Activated CD4-positive, alpha-beta T cell treated with anti-CD3 and anti-CD28 coated beads, Interleukin-10, Interleukin-2, amounts not matched to agents 100 ng/mL and 50 ng/mL, durations not matched to agents 16 hours and 8 hours (primary cell): Measurements from ENCODE around the gene ZIC1.

Experiments used
- DNase-seq: peaks from one replicate; pipeline ENCODE4 v3.0.0-alpha.2; 2020

Gene ZIC1

DNA sequence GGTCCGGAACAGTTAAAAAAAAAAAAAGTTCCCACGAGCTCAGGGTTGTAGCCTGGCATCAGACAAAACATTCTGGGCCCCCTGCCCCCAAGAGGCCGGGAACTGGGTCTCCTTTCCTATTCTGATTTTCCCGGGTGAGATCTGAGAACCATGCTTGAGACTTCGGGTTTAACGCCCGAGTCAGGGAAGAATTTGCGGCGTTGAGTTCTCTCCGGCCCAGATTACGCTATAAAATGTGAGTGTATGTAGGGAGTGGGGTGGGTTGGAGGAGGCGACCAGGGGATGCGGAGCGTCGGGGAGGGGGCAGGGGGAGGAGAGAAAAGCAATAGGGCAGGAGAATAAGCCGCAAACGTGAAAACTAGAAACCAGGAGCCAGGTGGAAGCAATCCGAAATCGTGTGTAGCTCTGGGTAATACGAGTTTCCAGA lies 2.7 kb downstream of the ZIC1 start:
- no peak for DNase-seq

GRCh38 chr3:147412261-147412916 lies 3.2 kb downstream of the ZIC1 start:
- DNase-seq: no peak

DNA sequence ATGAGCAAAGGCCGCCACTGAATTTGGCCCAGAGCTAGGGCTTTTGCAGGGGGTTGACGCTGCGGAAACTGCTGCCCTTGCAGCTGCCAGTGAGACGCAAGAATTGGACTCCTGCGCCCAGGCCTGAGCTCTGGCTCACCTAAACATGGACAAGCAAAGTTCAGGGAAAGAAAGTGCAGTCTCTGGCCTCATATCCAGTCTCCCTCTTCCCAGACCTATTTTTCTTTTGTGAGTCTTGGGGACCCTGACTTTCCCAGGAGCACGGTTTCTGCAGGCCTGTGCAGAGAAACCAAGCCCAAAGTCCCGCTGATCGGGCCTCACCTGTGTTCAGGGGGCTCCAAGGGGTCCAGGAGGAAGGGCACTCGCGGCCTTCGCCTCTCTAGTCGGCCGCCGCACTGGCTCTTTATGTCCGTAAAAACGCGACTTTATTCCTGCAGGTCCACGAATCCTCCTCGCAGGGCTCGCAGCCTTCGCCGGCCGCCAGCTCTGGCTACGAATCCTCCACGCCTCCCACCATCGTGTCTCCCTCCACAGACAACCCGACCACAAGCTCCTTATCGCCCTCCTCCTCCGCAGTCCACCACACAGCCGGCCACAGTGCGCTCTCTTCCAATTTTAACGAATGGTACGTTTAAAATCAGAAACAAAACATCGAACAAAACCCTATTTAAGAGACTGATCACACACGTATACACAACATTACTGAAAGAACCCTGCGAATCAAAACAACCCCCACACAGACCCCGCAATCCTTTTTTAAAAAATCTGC lies 3.9 kb downstream of the ZIC1 start:
- no peak for DNase-seq

GRCh38 chr3:147413686-147414389 lies 4.7 kb downstream of the ZIC1 start:
- DNase-seq: no peak

- DNase-seq: no peak
Measured at GRCh38 chr3:147414390-147415138, 5.4 kb downstream of the ZIC1 start.

DNA sequence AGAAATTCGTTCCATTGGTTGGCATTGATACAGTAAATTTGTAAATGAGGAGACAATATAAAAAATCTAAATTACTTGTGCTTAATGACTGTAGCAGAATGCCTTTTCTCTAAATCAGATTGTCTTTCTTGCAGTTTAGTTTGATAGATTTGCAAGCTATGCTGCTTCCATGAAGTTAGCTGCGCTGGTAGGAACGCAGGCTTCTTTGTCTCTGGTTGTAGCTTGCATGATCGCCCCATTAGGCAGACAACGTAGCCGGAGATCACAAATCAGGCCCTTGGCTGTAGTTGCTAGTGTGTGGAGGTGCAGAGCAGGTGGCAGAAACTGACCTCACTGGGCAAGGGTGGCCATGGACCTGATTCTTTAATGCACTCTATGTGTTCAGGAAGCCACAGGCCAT lies 6.1 kb downstream of the ZIC1 start:
- DNase-seq: no peak

DNA sequence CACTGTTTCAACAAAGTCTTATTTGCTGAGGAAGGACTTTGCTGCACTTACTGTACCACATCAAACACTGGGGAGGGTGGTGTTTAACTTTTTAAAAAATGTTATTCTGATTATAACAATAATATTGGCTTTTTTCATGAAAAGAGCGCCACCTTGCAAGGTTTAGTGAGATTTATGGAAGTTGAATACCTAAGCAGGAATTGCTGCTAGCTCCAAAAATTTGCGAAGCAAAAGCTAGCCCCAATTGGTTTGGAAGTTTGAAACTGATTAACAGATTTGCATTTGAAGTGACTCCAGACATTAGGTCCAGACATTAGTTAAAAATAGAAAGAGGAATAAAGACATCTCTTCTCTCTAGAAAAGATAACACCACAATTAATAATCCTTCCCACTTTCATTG lies 6.7 kb downstream of the ZIC1 start:
- DNase-seq: no peak

DNA sequence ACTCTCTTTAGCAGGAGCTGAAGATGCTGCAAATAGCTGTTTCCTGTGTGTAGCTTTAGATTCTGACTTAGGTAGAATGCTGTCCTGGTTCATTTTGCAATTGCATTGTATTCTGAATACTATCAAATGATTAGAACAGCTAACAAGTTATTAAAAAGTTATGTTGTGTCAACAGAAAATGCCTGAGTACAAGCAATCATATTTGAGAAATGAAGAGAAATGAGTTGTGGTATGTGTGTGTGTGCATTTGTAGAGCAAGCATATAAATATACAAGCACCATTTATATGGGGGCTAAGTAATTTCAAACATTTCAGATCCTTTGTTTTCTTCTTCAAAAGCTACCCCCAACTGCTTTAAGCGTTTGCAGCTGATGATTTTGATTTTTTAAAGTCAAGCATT lies 7.8 kb downstream of the ZIC1 start:
- no peak for DNase-seq

DNA sequence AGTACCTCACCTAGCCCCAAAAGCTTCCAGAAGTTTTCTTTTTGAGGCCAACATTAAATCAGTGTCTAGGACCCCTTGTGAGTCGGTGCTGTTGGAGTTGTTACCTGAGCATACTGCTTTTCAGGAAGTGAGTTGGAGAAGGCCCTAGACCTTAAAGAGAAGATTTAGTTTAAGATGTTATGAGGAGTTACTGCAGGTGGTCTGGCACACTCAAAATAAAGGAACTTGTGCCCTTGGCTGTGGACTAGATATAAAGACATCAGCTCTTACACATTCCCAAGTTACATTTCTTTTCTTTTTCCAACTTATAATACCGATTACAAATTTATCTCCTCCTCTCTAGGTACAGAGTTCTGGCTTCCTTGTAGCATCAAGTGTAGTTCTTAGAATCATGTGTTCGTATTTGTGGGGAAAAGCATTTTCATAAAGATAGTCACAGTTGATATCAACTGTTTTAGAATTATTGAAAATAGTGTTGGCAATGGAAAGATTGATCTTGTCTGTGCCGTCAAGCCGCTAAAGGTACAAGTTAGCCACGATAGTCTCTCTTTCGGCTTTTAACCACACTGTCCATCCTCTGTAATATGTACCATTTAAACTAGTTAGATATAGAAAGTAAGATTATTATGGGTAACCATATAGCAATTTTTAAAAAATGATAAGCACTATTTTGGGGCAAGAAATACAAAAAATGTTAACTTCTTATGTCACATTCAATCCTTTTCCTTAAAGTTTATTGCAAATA lies 8.6 kb downstream of the ZIC1 start:
- no peak for DNase-seq

- no peak for DNase-seq
Measured at GRCh38 chr3:147418371-147418781, 9.2 kb downstream of the ZIC1 start.

DNA sequence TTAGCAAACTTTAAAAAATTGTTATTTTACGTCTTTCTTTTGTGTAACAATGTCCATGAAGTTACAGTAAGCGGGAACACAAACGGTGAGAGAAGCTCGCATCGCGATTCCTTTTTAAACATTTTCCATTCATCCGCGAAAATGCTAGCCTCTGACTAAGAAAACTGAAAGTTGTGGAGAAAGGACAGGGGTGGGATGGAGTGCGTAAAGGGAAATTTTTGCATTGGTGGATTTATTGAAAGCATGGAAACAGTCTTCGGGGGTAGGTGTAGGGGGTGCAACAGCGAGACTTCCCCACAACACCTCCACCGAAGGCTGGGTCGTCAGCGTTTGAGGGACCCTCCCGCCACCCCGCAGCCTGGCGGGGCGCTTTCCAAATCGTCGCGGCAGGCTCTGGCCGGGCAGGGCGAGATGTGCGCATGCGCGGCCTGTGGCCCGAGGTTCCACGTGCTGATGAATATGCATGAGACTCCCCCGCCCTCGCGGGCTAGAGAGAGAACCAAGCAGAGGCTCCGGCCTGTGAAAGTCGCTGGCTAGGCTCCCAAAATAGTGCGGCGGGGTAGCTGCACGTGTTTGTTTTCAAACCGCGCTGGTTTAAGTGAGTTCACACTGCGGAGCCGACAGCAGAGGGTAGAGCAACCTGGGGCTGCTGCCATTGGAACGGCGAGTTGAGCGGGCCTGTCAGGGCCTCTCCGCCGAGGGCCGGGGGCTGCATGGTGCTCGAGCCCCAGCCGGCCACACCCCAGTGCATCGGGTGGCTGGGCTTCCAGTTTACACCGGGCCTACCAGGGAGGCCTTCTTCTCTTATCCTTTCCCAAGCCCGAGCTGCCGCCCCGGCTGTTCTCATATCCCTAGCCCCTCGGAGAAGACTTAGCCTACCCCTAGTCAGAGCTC lies 9.9 kb downstream of the ZIC1 start:
- DNase-seq: peak; percentile 16

- DNase-seq: no peak
Measured at GRCh38 chr3:147419781-147420224, 10.6 kb downstream of the ZIC1 start.

DNA sequence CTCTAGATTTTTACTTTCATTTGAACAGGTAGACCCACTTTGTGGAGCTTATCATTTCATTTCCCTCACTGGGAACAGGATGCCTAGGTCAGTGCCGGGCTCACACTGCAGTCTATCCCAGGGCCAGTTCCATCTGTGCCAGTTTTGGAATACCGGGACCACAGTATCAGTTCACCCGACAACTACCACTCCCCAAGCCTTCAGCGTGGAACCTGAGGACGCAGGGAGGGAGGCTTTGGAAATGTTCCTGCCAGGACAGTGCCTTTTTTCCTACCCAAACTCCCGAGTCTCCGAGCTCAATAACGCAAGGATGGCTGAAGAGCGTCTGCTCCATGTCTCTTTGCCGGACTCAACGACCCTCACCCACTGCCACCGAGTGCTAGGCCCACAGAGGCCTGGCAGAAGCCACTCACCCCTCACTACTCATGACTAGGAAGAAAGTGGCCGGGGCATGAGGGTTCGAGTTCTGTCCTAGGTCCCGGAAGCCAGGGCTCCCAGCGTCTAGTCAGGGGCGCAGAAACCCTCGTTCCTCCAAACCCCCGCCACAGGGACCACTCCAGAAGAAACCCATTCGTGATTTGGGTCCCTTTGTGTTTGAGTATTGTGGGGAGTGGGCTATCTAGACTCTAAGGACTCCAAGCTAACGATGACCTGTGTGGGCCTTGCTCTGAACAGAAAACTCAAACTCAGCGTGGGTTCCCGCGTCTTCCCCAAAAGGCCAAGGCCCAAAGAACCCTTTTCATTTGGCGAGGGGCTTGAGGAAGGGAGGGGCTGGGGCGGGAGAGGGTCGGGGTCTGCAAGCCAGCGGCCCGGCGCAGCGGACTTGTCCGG lies 11.4 kb downstream of the ZIC1 start:
- DNase-seq: no peak

GRCh38 chr3:147421184-147421912 lies 12.2 kb downstream of the ZIC1 start:
- no peak for DNase-seq

- no peak for DNase-seq
Measured at GRCh38 chr3:147422196-147422595, 13.0 kb downstream of the ZIC1 start.

GRCh38 chr3:147422601-147423536 lies 13.7 kb downstream of the ZIC1 start:
- no peak for DNase-seq

DNA sequence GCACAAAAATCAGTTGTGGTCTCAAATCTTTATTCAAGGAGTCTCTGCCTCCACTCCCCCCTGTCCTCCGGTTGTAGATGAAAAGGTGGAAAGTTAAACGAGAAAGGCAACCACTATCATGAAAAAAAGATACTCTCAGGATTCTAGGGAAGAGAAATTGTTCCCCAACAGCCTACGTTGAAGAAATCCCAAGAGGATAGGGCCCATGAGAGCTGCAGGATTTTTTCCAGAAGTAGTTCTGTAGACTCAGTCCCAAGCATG lies 14.3 kb downstream of the ZIC1 start:
- DNase-seq: no peak

DNA sequence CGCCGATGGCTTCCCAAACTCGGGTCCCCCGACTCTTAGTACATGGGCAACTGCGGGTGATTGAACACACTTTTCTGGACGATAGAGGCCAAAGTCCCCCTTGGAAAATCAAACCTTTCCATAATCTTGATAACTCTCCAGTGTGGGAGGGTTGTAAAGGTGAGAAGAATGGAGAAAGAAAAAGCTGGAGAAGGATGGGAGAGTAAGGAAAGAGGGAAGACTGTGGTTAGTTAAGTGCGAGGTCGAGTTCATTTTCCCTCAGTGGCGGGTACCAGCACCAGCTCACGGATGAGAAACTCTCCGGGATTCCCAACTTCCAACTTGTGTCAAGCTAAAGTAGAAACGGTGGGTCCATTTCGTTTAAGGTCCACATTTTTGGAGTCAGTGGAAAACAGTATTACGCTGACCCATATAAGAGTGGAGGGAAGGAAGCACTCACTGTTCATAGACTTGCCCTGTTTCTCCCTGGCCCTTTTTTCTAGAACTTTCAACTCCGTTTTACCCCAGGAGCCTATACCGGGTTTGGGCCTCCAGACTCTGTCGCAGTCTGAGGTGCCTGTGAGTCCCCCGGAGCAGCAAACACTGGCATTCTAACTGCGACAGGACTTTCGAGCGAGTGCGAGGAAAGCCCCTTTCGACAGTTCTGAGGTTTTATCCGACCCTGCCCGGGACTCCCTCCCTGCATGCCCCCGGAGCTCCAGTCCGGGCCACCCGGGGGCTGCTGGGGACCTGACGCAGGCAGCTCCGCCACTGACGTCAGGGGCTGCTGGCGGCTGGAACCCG lies 14.8 kb downstream of the ZIC1 start:
- DNase-seq: no peak
